Measurements from ENCODE around the gene CNOT2. TPM values are rescaled to one million over a fixed set of nuclear protein-coding genes. Genes with fewer than 3 reads are reported as not detected.
"Not testable (repeated sequence)": the region's sequence is repeated elsewhere in the genome, so short reads cannot be mapped to it uniquely, and the experiment has no call there.

Gene CNOT2
- total RNA-seq, 1 experiment from 2014 or later, result 73.7 TPM

DNA sequence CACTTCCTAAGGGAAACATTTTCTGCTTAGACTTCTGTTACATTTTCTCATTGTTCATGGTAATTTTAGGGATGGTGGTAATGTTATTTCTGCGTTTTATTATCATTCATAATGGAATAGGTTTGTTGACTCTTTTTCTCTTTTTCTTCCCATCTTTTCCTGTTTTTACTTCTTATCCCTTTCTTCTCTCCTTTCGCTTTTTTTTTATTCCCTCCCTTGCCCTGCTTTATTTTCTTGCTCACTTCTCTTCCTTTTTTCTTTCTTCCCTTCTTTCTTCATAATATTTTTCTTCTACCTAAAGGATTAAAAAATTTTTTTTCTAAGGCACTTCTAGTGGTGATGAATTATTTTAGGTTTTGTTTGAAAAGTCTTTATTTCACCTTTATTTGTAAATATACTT lies 45.6 kb downstream of the CNOT2 start:
- intact Hi-C loops (cut with micrococcal nuclease), result no loop called here
- CTCF ChIA-PET, result no interaction called here
- POLR2A ChIA-PET (ENCODE audit: unreplicated experiment), result no interaction called here

DNA sequence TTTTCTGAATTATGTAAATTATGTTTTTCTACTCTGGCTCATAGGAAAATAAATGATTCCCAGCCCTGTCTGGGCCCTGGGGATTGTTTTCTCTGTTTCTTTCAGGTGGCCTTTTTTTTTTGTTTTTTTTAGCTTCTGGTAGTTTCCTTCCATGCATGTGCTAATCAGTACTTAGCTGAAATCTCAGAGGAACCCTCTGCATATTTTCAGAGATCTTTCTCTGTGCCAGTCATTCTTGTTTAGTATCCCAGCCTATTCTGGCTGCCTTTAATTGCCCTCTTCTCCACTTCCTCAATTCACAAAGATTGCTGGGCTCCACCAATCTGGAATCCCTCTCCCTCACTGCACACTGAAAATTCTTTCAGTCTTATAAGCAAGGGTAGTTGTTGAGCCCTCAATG lies 46.9 kb downstream of the CNOT2 start:
- intact Hi-C loops (cut with micrococcal nuclease), result no loop called here
- peaks cover 13% of the 10 kb centered on the region; the same call in 1 of the 2 replicates for H3K36me3 ChIP-seq (ENCODE audit: low read depth, low read length)
- H3K27ac ChIP-seq (ENCODE audit: low read length), result no peak overlapping the region
- DNase-seq (no peak), ATAC-seq (no peak)
- H3K79me2 ChIP-seq (ENCODE audit: low read length), result peaks cover 30% of the 10 kb centered on the region; the same call in 1 of the 2 replicates
- H3K9me3 ChIP-seq (ENCODE audit: low read length), result no peaks in the 10 kb centered on the region
- H4K20me1 ChIP-seq (ENCODE audit: low read length), result no peaks in the 10 kb centered on the region
- H2AFZ ChIP-seq (ENCODE audit: low read length), result no peak overlapping the region
- no peak overlapping the region for H3K4me3 ChIP-seq (ENCODE audit: low read length)
- H3K9me2 ChIP-seq (replicated peaks; ENCODE audit: low read length), result no peaks in the 10 kb centered on the region
- TF ChIP-seq EZH2 (IDR thresholded peaks at IDR 0.05; ENCODE audit: low read length, unreplicated experiment) (no peak), EZH2phosphoT487 (IDR thresholded peaks at IDR 0.05; ENCODE audit: borderline replicate concordance, low read length) (no peak)
- TF ChIP-seq, protein P1, sequence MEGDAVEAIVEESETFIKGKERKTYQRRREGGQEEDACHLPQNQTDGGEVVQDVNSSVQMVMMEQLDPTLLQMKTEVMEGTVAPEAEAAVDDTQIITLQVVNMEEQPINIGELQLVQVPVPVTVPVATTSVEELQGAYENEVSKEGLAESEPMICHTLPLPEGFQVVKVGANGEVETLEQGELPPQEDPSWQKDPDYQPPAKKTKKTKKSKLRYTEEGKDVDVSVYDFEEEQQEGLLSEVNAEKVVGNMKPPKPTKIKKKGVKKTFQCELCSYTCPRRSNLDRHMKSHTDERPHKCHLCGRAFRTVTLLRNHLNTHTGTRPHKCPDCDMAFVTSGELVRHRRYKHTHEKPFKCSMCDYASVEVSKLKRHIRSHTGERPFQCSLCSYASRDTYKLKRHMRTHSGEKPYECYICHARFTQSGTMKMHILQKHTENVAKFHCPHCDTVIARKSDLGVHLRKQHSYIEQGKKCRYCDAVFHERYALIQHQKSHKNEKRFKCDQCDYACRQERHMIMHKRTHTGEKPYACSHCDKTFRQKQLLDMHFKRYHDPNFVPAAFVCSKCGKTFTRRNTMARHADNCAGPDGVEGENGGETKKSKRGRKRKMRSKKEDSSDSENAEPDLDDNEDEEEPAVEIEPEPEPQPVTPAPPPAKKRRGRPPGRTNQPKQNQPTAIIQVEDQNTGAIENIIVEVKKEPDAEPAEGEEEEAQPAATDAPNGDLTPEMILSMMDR (conservative IDR thresholded peaks at IDR 0.05; ENCODE audit: low read depth, low read length), result no peak
- CTCF ChIA-PET, result no interaction called here
- H3K27me3 ChIP-seq (ENCODE audit: low read length), result no peaks in the 10 kb centered on the region
- no peak overlapping the region for H3K9ac ChIP-seq (ENCODE audit: low read length)
- H3F3A ChIP-seq (ENCODE audit: low read length, unreplicated experiment), result no peaks in the 10 kb centered on the region
- no peaks in the 10 kb centered on the region for H3K4me1 ChIP-seq (ENCODE audit: insufficient read depth, low read length)
- BruUV-seq (replicated peaks), result no TSS peak
- no peak overlapping the region for H3K4me2 ChIP-seq (ENCODE audit: low read length)
- POLR2A ChIA-PET (ENCODE audit: unreplicated experiment), result no interaction called here

More for the DNA sequence above, 45.6 kb downstream of the CNOT2 start:
- no TSS peak for BruUV-seq (replicated peaks)
- DNase-seq (no peak), ATAC-seq (no peak)
- H3K27ac ChIP-seq (ENCODE audit: low read length), result no peak overlapping the region
- no peaks in the 10 kb centered on the region for H3K9me3 ChIP-seq (ENCODE audit: low read length)
- no peaks in the 10 kb centered on the region for H3K27me3 ChIP-seq (ENCODE audit: low read length)
- no peak overlapping the region for H3K4me3 ChIP-seq (ENCODE audit: low read length)
- H3K79me2 ChIP-seq (ENCODE audit: low read length), result peaks cover 30% of the 10 kb centered on the region; the same call in 1 of the 2 replicates
- TF ChIP-seq, protein P1 (conservative IDR thresholded peaks at IDR 0.05; ENCODE audit: low read depth, low read length), result no peak
- TF ChIP-seq EZH2 (IDR thresholded peaks at IDR 0.05; ENCODE audit: low read length, unreplicated experiment), result no peak
- no peak for TF ChIP-seq EZH2phosphoT487 (IDR thresholded peaks at IDR 0.05; ENCODE audit: borderline replicate concordance, low read length)
- no peaks in the 10 kb centered on the region for H3K9me2 ChIP-seq (replicated peaks; ENCODE audit: low read length)
- no peaks in the 10 kb centered on the region for H3F3A ChIP-seq (ENCODE audit: low read length, unreplicated experiment)
- no peaks in the 10 kb centered on the region for H4K20me1 ChIP-seq (ENCODE audit: low read length)
- H2AFZ ChIP-seq (ENCODE audit: low read length), result no peak overlapping the region
- no peak overlapping the region for H3K4me2 ChIP-seq (ENCODE audit: low read length)
- H3K4me1 ChIP-seq (ENCODE audit: insufficient read depth, low read length), result no peaks in the 10 kb centered on the region
- peaks cover 9% of the 10 kb centered on the region; the same call in 1 of the 2 replicates for H3K36me3 ChIP-seq (ENCODE audit: low read depth, low read length)
- no peak overlapping the region for H3K9ac ChIP-seq (ENCODE audit: low read length)

DNA sequence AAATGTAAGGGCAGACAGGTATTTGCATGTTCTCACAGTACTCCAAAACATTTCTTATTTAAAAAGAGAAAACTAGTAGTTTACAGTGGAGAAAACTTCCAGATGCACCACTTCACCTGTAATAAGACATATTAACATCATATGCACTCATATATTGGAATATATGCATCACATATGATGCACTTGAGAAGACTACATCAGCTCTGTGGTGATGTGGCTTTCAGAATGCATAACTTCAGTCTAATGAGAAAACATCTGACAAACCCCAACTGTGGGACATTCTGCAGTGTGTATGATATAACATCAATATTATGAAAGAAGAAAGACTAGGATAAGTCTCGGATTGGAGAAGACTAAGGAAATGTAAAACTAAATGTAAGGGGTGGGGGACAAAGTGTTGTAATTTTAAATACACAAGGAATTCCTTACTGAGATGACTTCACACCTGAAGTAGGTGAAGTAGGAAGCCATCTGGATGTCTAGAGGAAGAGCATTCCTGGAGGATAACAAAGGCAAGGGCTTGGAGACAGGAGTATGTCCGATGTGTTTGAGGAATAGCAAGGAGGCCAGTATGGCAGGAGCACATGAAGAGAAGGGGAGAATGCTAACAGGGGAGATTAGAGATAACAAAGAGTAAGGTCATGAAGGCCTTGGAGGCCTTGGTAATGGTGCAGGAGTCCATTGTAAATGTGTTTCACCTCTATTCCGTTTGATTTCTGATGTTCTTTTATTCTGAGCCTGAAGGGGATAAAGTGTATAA lies 49.0 kb downstream of the CNOT2 start:
- H3K79me2 ChIP-seq (ENCODE audit: low read length), result peaks cover 25% of the 10 kb centered on the region; the same call in 1 of the 2 replicates
- H3K4me2 ChIP-seq (ENCODE audit: low read length), result no peak overlapping the region
- no peaks in the 10 kb centered on the region for H3F3A ChIP-seq (ENCODE audit: low read length, unreplicated experiment)
- CTCF ChIA-PET, result no interaction called here
- no TSS peak for BruUV-seq (replicated peaks)
- POLR2A ChIA-PET (ENCODE audit: unreplicated experiment), result no interaction called here
- H3K4me1 ChIP-seq (ENCODE audit: insufficient read depth, low read length), result no peaks in the 10 kb centered on the region
- ATAC-seq (no peak), DNase-seq (no peak)
- H3K36me3 ChIP-seq (ENCODE audit: low read depth, low read length), result 0 out of 2 replicates have a peak, but pooled peaks cover 7% of the 10 kb centered on the region
- no peak overlapping the region for H3K4me3 ChIP-seq (ENCODE audit: low read length)
- no peaks in the 10 kb centered on the region for H3K9me3 ChIP-seq (ENCODE audit: low read length)
- TF ChIP-seq, protein P1 (conservative IDR thresholded peaks at IDR 0.05; ENCODE audit: low read depth, low read length), result no peak
- TF ChIP-seq EZH2phosphoT487 (IDR thresholded peaks at IDR 0.05; ENCODE audit: borderline replicate concordance, low read length), result no peak
- no peak for TF ChIP-seq EZH2 (IDR thresholded peaks at IDR 0.05; ENCODE audit: low read length, unreplicated experiment)
- no peaks in the 10 kb centered on the region for H3K9me2 ChIP-seq (replicated peaks; ENCODE audit: low read length)
- H2AFZ ChIP-seq (ENCODE audit: low read length), result no peak overlapping the region
- no peak overlapping the region for H3K27ac ChIP-seq (ENCODE audit: low read length)
- no peaks in the 10 kb centered on the region for H3K27me3 ChIP-seq (ENCODE audit: low read length)
- intact Hi-C loops (cut with micrococcal nuclease), result no loop called here
- no peaks in the 10 kb centered on the region for H4K20me1 ChIP-seq (ENCODE audit: low read length)
- H3K9ac ChIP-seq (ENCODE audit: low read length), result no peak overlapping the region

DNA sequence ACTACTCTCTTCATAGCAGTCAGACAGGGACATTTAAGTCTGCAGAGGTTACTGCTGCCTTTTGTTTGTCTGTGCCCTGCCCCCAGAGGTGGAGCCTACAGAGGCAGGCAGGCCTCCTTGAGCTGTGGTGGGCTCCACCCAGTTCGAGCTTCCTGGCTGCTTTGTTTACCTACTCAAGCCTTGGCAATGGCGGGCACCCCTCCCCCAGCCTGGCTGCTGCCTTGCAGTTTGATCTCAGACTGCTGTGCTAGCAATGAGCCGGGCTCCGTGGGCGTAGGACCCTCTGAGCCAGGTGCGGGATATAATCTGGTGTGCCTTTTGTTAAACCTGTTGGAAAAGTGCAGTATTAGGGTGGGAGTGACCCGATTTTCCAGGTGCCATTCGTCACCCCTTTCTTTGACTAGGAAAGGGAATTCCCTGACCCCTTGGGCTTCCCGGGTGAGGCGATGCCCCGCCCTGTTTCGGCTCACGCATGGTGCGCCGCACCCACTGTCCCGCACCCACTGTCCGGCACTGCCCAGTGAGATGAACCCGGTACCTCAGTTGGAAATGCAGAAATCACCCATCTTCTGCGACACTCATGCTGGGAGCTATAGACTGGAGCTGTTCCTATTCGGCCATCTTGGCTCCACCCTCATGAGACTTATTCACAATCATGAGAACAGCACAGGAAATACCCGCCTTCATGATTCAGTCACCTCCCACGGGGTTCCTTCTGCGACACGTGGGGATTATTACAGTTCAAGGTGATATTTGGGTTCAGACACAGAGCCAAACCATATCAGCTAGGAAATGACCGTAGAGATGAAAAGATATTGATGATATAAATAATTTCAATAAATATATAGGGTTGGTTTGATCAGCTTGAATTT lies 61.7 kb downstream of the CNOT2 start:
- H4K20me1 ChIP-seq (ENCODE audit: low read length); H2AFZ ChIP-seq (ENCODE audit: low read length); H3K9me3 ChIP-seq (ENCODE audit: low read length); BruUV-seq (replicated peaks); H3K36me3 ChIP-seq (ENCODE audit: low read depth, low read length); ATAC-seq; H3K4me2 ChIP-seq (ENCODE audit: low read length); H3K9me2 ChIP-seq (replicated peaks; ENCODE audit: low read length); H3K27ac ChIP-seq (ENCODE audit: low read length); CTCF ChIA-PET; DNase-seq; H3K4me3 ChIP-seq (ENCODE audit: low read length); H3K9ac ChIP-seq (ENCODE audit: low read length); H3K4me1 ChIP-seq (ENCODE audit: insufficient read depth, low read length); POLR2A ChIA-PET (ENCODE audit: unreplicated experiment); H3K27me3 ChIP-seq (ENCODE audit: low read length); intact Hi-C loops (cut with micrococcal nuclease); H3F3A ChIP-seq (ENCODE audit: low read length, unreplicated experiment): not testable (repeated sequence)
- peaks cover 16% of the 10 kb centered on the region for H3K79me2 ChIP-seq (ENCODE audit: low read length)
